ENCODE data around the gene TRPC6. TPM values are rescaled to one million over a fixed set of nuclear protein-coding genes. Genes with fewer than 3 reads are reported as not detected.

Gene TRPC6
- total and polyA plus RNA-seq, 2 of the 8 experiments (the other 6 are each of a cell fraction or from before 2014, with no cell fraction given), result 0.26 to 0.39 TPM

- H4K5ac ChIP-seq (ENCODE audit: insufficient read length, low read depth, low read length), result no peak overlapping the region
- H2AK5ac ChIP-seq (ENCODE audit: low read depth, low read length), result no peak overlapping the region
- H3K23me2 ChIP-seq (ENCODE audit: low read depth, low read length), result no peaks in the 10 kb centered on the region
- H3K23ac ChIP-seq (ENCODE audit: insufficient read length), result no peak overlapping the region
- no peak overlapping the region for H2BK20ac ChIP-seq (ENCODE audit: low read length)
- no peaks in the 10 kb centered on the region for H3K79me1 ChIP-seq (ENCODE audit: low read depth, low read length)
- peaks cover 0 to 9% of the 10 kb centered on the region in 2 experiments; a peak in 2 of 4 replicates for H3K9me3 ChIP-seq (ENCODE audit: insufficient read depth in 2 of 2, low read depth in 1 of 2, low read length in 1 of 2)
- H2AFZ ChIP-seq (ENCODE audit: low read length), result no peak overlapping the region
- FAIRE-seq (no peak), DNase-seq (ENCODE audit: low read depth in 1 of 2, low spot score in 2 of 2) (no peak)
- no peak overlapping the region for H3K9ac ChIP-seq (replicated peaks in 1 of 4; ENCODE audit: extremely low read depth in 1 of 4, low read depth in 3 of 4, low read length in 3 of 4)
- H3K4me3 ChIP-seq (ENCODE audit: extremely low read depth in 1 of 4, insufficient read depth in 2 of 4, low read depth in 3 of 4, low read length in 4 of 4), result no peak overlapping the region
- POLR2A ChIA-PET (ENCODE audit: partially characterized antibody), result no interaction called here
- no peak overlapping the region for H3K4ac ChIP-seq (replicated peaks; ENCODE audit: insufficient read length, low read depth, low read length)
- no peak overlapping the region for H3K56ac ChIP-seq (replicated peaks; ENCODE audit: insufficient read length, low read depth, low read length)
- WGBS, 2 experiments (ENCODE audit: extremely low coverage in 1 of 2, insufficient coverage in 1 of 2, insufficient read length in 1 of 2, insufficient replicate concordance in 2 of 2, low coverage in 1 of 2, low lambda C conversion rate in 2 of 2, missing lambda C conversion rate in 1 of 2), result 86% methylated on average over 3 of the region's 3 CpGs; no CpG with 5 or more reads in 1 of the 2 experiments
- no peak overlapping the region for H4K8ac ChIP-seq (ENCODE audit: extremely low read depth, insufficient read depth, low read length)
- TF ChIP-seq SIRT6 (IDR thresholded peaks at IDR 0.05; ENCODE audit: low read length) (no peak), RNF2 (IDR thresholded peaks at IDR 0.05; ENCODE audit: borderline replicate concordance, low read depth, low read length, missing control alignments, poor library complexity, severe bottlenecking) (no peak), ZNF274 (IDR thresholded peaks at IDR 0.05; ENCODE audit: borderline replicate concordance, extremely low read depth, low read length) (no peak), CREB1 (IDR thresholded peaks at IDR 0.05) (no peak), BRCA1 (IDR thresholded peaks at IDR 0.05; ENCODE audit: low read depth, low read length) (no peak)
- H3K14ac ChIP-seq (ENCODE audit: insufficient read length), result no peak overlapping the region
- H3K79me2 ChIP-seq (ENCODE audit: control insufficient read depth in 1 of 2, insufficient read depth in 2 of 2, low read length in 2 of 2), result no peaks in the 10 kb centered on the region
- H2BK15ac ChIP-seq (ENCODE audit: low read length), result no peak overlapping the region
- no peaks in the 10 kb centered on the region for H3K36me3 ChIP-seq (ENCODE audit: control insufficient read depth in 2 of 4, insufficient read depth in 4 of 4, low read length in 3 of 4)
- H2BK12ac ChIP-seq (ENCODE audit: low read depth, low read length), result no peak overlapping the region
- H3K27ac ChIP-seq (ENCODE audit: low read depth, low read length), result no peak overlapping the region
- no peak overlapping the region for H3K18ac ChIP-seq (ENCODE audit: extremely low read depth, low read length)
- no peak overlapping the region for H3K4me2 ChIP-seq (ENCODE audit: insufficient read depth in 1 of 2, low read depth in 2 of 2, low read length in 2 of 2)
- no peak overlapping the region for H4K91ac ChIP-seq (replicated peaks; ENCODE audit: insufficient read length, low read length)
- no peaks in the 10 kb centered on the region; a peak in 1 of 7 replicates for H3K4me1 ChIP-seq (replicated peaks in 1 of 4; ENCODE audit: control insufficient read depth in 3 of 4, insufficient read depth in 4 of 4, low read length in 3 of 4)
- no peak overlapping the region for H2BK5ac ChIP-seq (ENCODE audit: low read depth, low read length)
- H4K20me1 ChIP-seq (replicated peaks in 1 of 2; ENCODE audit: control insufficient read depth in 1 of 2, insufficient read depth in 2 of 2, low read length in 2 of 2), result no peaks in the 10 kb centered on the region
- no peaks in the 10 kb centered on the region for H3K27me3 ChIP-seq (replicated peaks in 1 of 4; ENCODE audit: control insufficient read depth in 3 of 4, extremely low read depth in 1 of 4, insufficient read depth in 3 of 4, low read length in 3 of 4)
- H2BK120ac ChIP-seq (replicated peaks; ENCODE audit: low read depth, low read length), result no peak overlapping the region
- CTCF ChIA-PET (ENCODE audit: partially characterized antibody), result interaction anchor here (0.9 to 4.9 kb wide), 14 partner anchors 9 to 550 kb away, joined by 3 to 31 read pairs (median 4); no protein-coding TSS in a partner anchor
These were observed 125.6 kb downstream of the TRPC6 start for GRCh38 chr11:101458161-101458560.
